H9 (cell line): Measurements from ENCODE around the gene CASK. TPM values are rescaled to one million over a fixed set of nuclear protein-coding genes. Genes with fewer than 3 reads are reported as not detected.

Source experiments
- DNase-seq: peaks from one replicate; pipeline ENCODE4 v3.0.0-alpha.2; 2017
- H2AFZ ChIP-seq: one replicate; pipeline ENCODE4 v1.6.1; 2013; ENCODE audit warnings: mild to moderate bottlenecking, low read length, control low read depth, moderate library complexity
- H2AK5ac ChIP-seq: 2 replicates; pipeline ENCODE4 v1.6.1; 2013; ENCODE audit warnings: low read length, control low read depth, mixed read lengths; ENCODE audit not compliant: insufficient read length
- H2BK120ac ChIP-seq: one replicate; pipeline ENCODE4 v1.6.1; 2013; ENCODE audit warnings: low read depth, mild to moderate bottlenecking, low read length, control low read depth, inconsistent platforms; ENCODE audit not compliant: poor library complexity, severe bottlenecking
- H2BK12ac ChIP-seq: 2 replicates; pipeline ENCODE4 v1.6.1; 2013; ENCODE audit warnings: low read length, control low read depth, mixed read lengths, low read depth; ENCODE audit not compliant: insufficient read length
- H2BK15ac ChIP-seq: 2 replicates; pipeline ENCODE4 v1.6.1; 2013; ENCODE audit warnings: low read depth, low read length, control low read depth
- H2BK20ac ChIP-seq: one replicate; pipeline ENCODE4 v1.6.1; 2013; ENCODE audit warnings: low read depth, mild to moderate bottlenecking, low read length, control low read depth, inconsistent platforms; ENCODE audit not compliant: poor library complexity, severe bottlenecking
- H2BK5ac ChIP-seq: 2 replicates; pipeline ENCODE4 v1.6.1; 2013; ENCODE audit warnings: low read length, control low read depth, mixed read lengths; ENCODE audit not compliant: insufficient read length
- H3K14ac ChIP-seq: 2 replicates; pipeline ENCODE4 v1.6.1; 2013; ENCODE audit warnings: low read length, control low read depth; ENCODE audit not compliant: insufficient read depth
- H3K18ac ChIP-seq: 2 replicates; pipeline ENCODE4 v1.6.1; 2013; ENCODE audit warnings: low read depth, mild to moderate bottlenecking, mixed read lengths, low read length, control low read depth; ENCODE audit not compliant: insufficient read length
- H3K23ac ChIP-seq: 2 replicates; pipeline ENCODE4 v1.6.1; 2013; ENCODE audit warnings: low read length, control low read depth, mixed read lengths, low read depth; ENCODE audit not compliant: insufficient read length
- H3K23me2 ChIP-seq: 2 replicates; pipeline ENCODE4 v1.6.1; 2013; ENCODE audit warnings: low read depth, mild to moderate bottlenecking, mixed read lengths, low read length, control low read depth; ENCODE audit not compliant: insufficient read length, poor library complexity, severe bottlenecking
- H3K27ac ChIP-seq: 2 replicates; pipeline ENCODE4 v1.5.1; 2013; ENCODE audit warnings: low read length, control low read depth, mixed read lengths, low read depth; ENCODE audit not compliant: insufficient read length
- H3K27me3 ChIP-seq: 2 replicates; pipeline ENCODE4 v1.6.1; 2013; ENCODE audit warnings: low read length, control low read depth, inconsistent platforms; ENCODE audit not compliant: insufficient read depth
- H3K4ac ChIP-seq: 2 replicates; pipeline ENCODE4 v1.6.1; 2013; ENCODE audit warnings: low read depth, mild to moderate bottlenecking, control low read depth, inconsistent platforms, low read length, moderate library complexity
- H3K4me1 ChIP-seq: 2 replicates; pipeline ENCODE4 v1.6.1; 2013; ENCODE audit warnings: low read length, control low read depth, inconsistent platforms; ENCODE audit not compliant: insufficient read depth
- H3K4me2 ChIP-seq: 2 replicates; pipeline ENCODE4 v1.6.1; 2013; ENCODE audit warnings: low read length, control low read depth, mixed read lengths; ENCODE audit not compliant: insufficient read length, insufficient read depth
- H3K56ac ChIP-seq: 2 replicates; pipeline ENCODE4 v1.6.1; 2013; ENCODE audit warnings: low read depth, mild to moderate bottlenecking, mixed read lengths, low read length, control low read depth; ENCODE audit not compliant: insufficient read length
- H3K79me1 ChIP-seq: 2 replicates; pipeline ENCODE4 v1.6.1; 2013; ENCODE audit warnings: low read depth, mild to moderate bottlenecking, moderate library complexity, low read length, control low read depth, inconsistent platforms; ENCODE audit not compliant: insufficient read depth, poor library complexity, severe bottlenecking
- H3K79me2 ChIP-seq: 2 replicates; pipeline ENCODE4 v1.6.1; 2013; ENCODE audit warnings: low read length, control low read depth, inconsistent platforms; ENCODE audit not compliant: insufficient read depth
- H3K9ac ChIP-seq: 2 replicates; pipeline ENCODE4 v1.6.1; 2013; ENCODE audit warnings: low read length, control low read depth, mixed read lengths; ENCODE audit not compliant: insufficient read length; ENCODE audit errors: extremely low read depth
- H3K9me3 ChIP-seq: one replicate; pipeline ENCODE4 v1.6.1; 2013; ENCODE audit warnings: low read depth, low read length, inconsistent platforms; ENCODE audit not compliant: control insufficient read depth
- H3T11ph ChIP-seq: one replicate; pipeline ENCODE4 v1.6.1; 2013; ENCODE audit warnings: mild to moderate bottlenecking, low read length, control low read depth, inconsistent platforms
- H4K20me1 ChIP-seq: one replicate; pipeline ENCODE4 v1.6.1; 2013; ENCODE audit not compliant: control insufficient read depth, insufficient read length, insufficient read depth
- H4K5ac ChIP-seq: 2 replicates; pipeline ENCODE4 v1.6.1; 2013; ENCODE audit warnings: low read depth, mild to moderate bottlenecking, mixed read lengths, low read length, control low read depth; ENCODE audit not compliant: insufficient read length
- H4K8ac ChIP-seq: replicated peaks from 2 replicates; pipeline ENCODE4 v1.6.1; 2013; ENCODE audit warnings: low read length, control low read depth, mixed read lengths, low read depth; ENCODE audit not compliant: insufficient read length
- H4K91ac ChIP-seq: 2 replicates; pipeline ENCODE4 v1.6.1; 2013; ENCODE audit warnings: low read depth, mild to moderate bottlenecking, moderate library complexity, mixed read lengths, low read length, control low read depth; ENCODE audit not compliant: insufficient read length
- H3K27ac Mint-ChIP-seq, 3 experiments: 2 replicates in 2 of 3; 3 replicates in 1 of 3; pipeline ENCODE4 v1.8.0; 2020 to 2021; ENCODE audit warnings: mixed read lengths in 3 of 3, mild to moderate bottlenecking in 1 of 3, moderate library complexity in 1 of 3
- H3K27me3 Mint-ChIP-seq: 2 replicates; pipeline ENCODE4 v1.8.0; 2021; ENCODE audit warnings: low read depth, mild to moderate bottlenecking, moderate library complexity, mixed read lengths
- H3K36me3 Mint-ChIP-seq, 3 experiments: 2 replicates in 2 of 3; 3 replicates in 1 of 3; pipeline ENCODE4 v1.8.0; 2020 to 2021; ENCODE audit warnings: low read depth in 3 of 3, mixed read lengths in 3 of 3; ENCODE audit not compliant: insufficient read depth in 1 of 3
- H3K4me1 Mint-ChIP-seq, 2 experiments: 2 replicates each; pipeline ENCODE4 v1.8.0; 2020; ENCODE audit warnings: mixed read lengths in 2 of 2
- H3K4me3 Mint-ChIP-seq, 2 experiments: 2 replicates in 1 of 2; 3 replicates in 1 of 2; pipeline ENCODE4 v1.8.0; 2020 to 2021; ENCODE audit warnings: mild to moderate bottlenecking in 2 of 2, mixed read lengths in 2 of 2, moderate library complexity in 1 of 2
- H3K9me3 Mint-ChIP-seq, 2 experiments: 2 replicates in 1 of 2; 3 replicates in 1 of 2; pipeline ENCODE4 v1.8.0; 2020; ENCODE audit warnings: mild to moderate bottlenecking in 2 of 2, mixed read lengths in 2 of 2, moderate library complexity in 1 of 2
- WGBS: extraction: QIAGEN DNeasy Blood & Tissue Kit; methylation state at CpG from one replicate; pipeline ENCODE4 v1.1.7; 2013; ENCODE audit warnings: missing lambda C conversion rate, low lambda C conversion rate, mixed read lengths; ENCODE audit not compliant: insufficient read length; ENCODE audit errors: extremely low coverage; 5-methylcytosine and 5-hydroxymethylcytosine counted together
- total RNA-seq: library from RNA; stranded (reverse); gene quantifications from 2 replicates; pipeline ENCODE4 v1.2.1, GENCODE V29; 2021
- TF ChIP-seq, protein P1 (sequence below): fragments of 200-600 bp; sonication (generic); conservative IDR thresholded peaks from 3 replicates; pipeline ENCODE4 v1.8.0; 2021; ENCODE audit warnings: antibody characterized with exemption, mild to moderate bottlenecking

The CASK gene
- total RNA-seq, 1 experiment from 2014 or later: 44.1 TPM

DNA sequence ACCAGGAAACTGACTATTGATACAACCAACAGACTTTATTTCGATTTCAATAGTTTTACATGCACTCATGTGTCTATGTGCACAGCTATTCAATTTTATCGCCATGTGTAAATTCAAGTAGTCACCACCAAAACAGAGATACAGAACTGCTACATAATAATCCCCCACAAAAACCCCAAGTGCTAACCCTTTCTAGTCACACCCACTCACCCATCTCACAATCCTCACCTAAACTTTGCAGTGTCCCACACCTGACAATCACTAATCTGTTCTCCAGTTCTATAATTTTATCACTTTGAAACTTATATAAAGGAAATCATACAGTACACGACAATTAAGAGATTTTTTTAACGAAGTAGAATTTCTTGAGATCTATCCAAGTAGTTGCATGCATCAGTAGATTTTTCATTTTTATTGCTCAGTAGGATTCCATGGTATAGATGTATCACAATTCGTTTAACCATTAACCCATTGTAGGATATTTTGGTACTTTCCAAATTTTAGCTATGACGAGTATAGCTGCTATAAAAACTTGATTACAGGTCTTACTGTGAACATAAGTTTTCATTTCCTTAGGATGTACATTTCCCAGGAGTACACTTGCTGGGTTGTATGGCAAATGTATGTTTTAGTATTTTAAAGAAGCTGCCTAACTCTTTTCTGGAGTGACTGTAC is 85.9 kb downstream of the CASK start:
- Histone ChIP-seq H3K14ac (no peak overlapping the region), H3K23ac (no peak overlapping the region), H3K18ac (no peak overlapping the region), H2AFZ (no peak overlapping the region), H4K20me1 (no peaks in the 10 kb centered on the region), H3K4me1 (no peaks in the 10 kb centered on the region), H2BK12ac (no peak overlapping the region), H3K27me3 (no peaks in the 10 kb centered on the region), H3K4ac (no peak overlapping the region), H2BK120ac (no peak overlapping the region), H3T11ph (no peak overlapping the region), H4K91ac (no peak overlapping the region), H3K79me1 (no peaks in the 10 kb centered on the region), H3K23me2 (no peaks in the 10 kb centered on the region), H2BK5ac (no peak overlapping the region), H3K27ac (no peak overlapping the region), H2AK5ac (no peak overlapping the region), H2BK20ac (no peak overlapping the region), H3K9ac (no peak overlapping the region), H2BK15ac (no peak overlapping the region), H3K9me3 (no peaks in the 10 kb centered on the region), H4K5ac (no peak overlapping the region), H4K8ac (no peak overlapping the region), H3K56ac (no peak overlapping the region), H3K79me2 (no peaks in the 10 kb centered on the region), H3K4me2 (no peak overlapping the region)
- no peak for DNase-seq
- Mint-ChIP-seq H3K36me3 (peaks cover 9 to 21% (median 17%) of the 10 kb centered on the region in 3 experiments), H3K4me3 (no peak overlapping the region), H3K9me3 (peaks cover 46 to 51% of the 10 kb centered on the region in 2 experiments), H3K4me1 (no peaks in the 10 kb centered on the region), H3K27me3 (no peaks in the 10 kb centered on the region; the same call in 1 of the 2 replicates), H3K27ac (no peak overlapping the region)
- WGBS: no CpG with 5 or more reads among the region's 6 CpGs
- TF ChIP-seq, protein P1, sequence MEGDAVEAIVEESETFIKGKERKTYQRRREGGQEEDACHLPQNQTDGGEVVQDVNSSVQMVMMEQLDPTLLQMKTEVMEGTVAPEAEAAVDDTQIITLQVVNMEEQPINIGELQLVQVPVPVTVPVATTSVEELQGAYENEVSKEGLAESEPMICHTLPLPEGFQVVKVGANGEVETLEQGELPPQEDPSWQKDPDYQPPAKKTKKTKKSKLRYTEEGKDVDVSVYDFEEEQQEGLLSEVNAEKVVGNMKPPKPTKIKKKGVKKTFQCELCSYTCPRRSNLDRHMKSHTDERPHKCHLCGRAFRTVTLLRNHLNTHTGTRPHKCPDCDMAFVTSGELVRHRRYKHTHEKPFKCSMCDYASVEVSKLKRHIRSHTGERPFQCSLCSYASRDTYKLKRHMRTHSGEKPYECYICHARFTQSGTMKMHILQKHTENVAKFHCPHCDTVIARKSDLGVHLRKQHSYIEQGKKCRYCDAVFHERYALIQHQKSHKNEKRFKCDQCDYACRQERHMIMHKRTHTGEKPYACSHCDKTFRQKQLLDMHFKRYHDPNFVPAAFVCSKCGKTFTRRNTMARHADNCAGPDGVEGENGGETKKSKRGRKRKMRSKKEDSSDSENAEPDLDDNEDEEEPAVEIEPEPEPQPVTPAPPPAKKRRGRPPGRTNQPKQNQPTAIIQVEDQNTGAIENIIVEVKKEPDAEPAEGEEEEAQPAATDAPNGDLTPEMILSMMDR: no peak
